Ureter (tissue), 1 donor: Measurements from ENCODE around the gene ERAP2. TPM values are rescaled to one million over a fixed set of nuclear protein-coding genes. Genes with fewer than 3 reads are reported as not detected.
"Not testable (repeated sequence)": the region's sequence is repeated elsewhere in the genome, so short reads cannot be mapped to it uniquely, and the experiment has no call there.

ENCODE experiments used
- DNase-seq: peaks from one replicate; pipeline ENCODE4 v3.0.0-alpha.2; 2020; ENCODE audit warnings: low spot score
- total RNA-seq: library from RNA; stranded (reverse); gene quantifications from one replicate; pipeline ENCODE4 v1.2.4, GENCODE V29; 2023
- donor health status: DM: yes; HTN: yes; CAD: no.

ERAP2 gene
- total RNA-seq, 1 donor from 2014 or later, result 9.2 TPM

GRCh38 chr5:96896276-96896675 is 20.0 kb downstream of the ERAP2 start:
- DNase-seq, result no peak

- no peak for DNase-seq
Observed at GRCh38 chr5:96896806-96897205, 20.5 kb downstream of the ERAP2 start.

DNA sequence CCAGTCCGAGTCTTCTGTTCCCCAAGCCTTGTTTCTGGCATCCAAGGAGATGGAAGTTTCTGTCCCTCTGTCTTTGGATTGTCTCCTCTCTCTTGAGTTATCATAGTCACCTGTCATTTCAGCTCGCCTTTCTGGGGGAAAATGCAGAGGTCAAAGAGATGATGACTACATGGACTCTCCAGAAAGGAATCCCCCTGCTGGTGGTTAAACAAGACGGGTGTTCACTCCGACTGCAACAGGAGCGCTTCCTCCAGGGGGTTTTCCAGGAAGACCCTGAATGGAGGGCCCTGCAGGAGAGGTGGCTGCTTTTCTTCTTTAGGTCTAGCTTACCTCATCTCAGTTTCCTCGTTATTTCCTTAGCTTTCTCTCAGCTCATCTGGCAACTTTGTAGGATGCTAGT is 25.1 kb downstream of the ERAP2 start:
- DNase-seq, result no peak

GRCh38 chr5:96901841-96902240 is 25.5 kb downstream of the ERAP2 start:
- DNase-seq, result no peak

DNA sequence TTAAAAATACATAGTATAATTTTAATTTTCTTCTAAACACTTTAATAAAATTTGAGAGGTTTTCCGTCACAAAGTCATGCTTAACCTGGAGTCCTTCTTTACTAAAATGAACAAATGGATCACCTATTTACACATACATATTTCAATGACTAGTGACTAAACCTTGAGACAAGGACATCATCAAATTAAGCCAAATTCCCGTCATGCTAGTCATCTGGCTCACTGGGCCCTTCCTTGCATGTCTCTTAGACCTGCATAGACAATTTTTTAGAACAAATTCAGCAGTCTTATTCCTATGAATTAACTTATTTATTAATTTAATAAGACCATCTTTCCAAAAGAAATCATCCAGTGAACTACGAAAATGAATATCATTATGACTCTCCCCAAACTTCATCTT is 26.6 kb downstream of the ERAP2 start:
- no peak for DNase-seq

GRCh38 chr5:96903300-96903699 is 27.0 kb downstream of the ERAP2 start:
- no peak for DNase-seq

DNA sequence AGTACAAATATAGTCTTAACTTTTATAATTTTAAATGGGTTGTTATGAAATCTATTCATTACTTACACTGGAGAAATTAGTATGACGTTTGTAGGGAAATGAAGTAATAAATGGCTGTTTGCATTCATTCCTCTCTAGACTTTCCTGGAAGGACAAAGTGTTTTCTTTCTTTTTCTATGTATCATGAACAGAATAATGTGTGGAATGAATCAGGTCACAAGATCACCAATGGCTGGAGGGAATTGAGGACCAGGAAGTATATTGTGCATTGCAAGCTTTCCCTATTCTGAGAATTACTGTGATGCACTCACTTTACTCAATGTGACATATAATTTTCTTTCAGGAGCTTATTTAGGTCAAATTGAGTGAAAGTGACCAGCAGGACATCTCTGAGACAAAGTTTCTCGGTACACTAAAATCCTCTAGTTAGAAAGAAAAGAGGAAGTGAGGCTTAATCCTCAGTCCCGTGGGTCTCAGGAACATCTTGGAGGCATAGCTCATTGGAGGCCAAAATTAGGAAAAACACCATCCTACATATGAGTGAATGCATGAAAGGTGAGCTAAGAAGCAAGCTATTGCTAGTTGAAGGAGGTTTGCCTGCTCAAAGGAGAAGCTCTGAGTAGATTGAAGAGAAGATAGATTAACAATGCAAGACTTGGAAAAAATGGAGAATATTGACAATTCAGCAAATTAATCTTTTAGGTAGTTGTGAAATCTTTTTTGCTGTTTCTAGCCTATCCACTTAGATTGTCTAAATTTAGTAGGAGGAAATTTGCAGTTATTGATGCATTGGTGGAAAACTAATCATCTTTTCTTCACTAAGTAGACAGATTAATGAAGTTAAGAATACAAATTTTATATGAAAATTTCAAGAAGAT is 28.0 kb downstream of the ERAP2 start:
- DNase-seq, result no peak

GRCh38 chr5:96905864-96906263 is 29.6 kb downstream of the ERAP2 start:
- DNase-seq, result no peak

- no peak for DNase-seq
Observed at GRCh38 chr5:96909003-96909402, 32.7 kb downstream of the ERAP2 start.

GRCh38 chr5:96909435-96909834 is 33.1 kb downstream of the ERAP2 start:
- no peak for DNase-seq

DNA sequence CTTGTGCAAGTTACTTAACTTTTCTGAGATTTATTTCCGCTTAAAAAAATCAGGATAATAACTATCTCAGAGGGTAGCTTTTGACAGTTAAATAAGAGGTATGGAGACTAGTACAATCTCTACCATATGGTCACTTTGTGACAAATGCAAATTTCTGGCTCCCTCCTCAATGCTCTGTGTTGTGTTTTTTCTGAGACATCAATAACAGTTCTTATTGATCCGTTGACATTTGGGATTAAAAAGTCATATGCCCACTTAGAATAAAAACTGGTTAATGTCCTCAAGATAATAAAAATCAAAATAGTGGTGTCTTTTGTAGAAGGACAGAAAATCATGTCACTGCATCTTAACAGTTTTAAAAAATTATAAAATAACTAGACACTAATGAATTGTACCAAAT is 34.8 kb downstream of the ERAP2 start:
- no peak for DNase-seq

DNA sequence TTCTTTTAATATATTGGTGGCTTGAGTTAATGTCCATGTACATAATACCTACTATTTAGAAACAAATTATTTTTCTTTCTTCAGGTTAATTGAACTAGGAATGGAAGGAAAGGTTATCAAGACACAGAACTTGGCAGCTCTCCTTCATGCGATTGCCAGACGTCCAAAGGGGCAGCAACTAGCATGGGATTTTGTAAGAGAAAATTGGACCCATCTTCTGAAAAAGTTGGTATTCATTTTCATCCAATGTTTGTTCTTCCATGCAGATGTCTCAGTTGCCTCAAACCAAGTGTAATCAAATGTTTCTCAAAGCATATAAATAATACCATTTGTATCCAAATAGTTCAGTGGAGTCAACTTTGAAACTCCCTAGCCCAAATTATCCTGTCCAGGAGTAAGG is 36.9 kb downstream of the ERAP2 start:
- no peak for DNase-seq

DNA sequence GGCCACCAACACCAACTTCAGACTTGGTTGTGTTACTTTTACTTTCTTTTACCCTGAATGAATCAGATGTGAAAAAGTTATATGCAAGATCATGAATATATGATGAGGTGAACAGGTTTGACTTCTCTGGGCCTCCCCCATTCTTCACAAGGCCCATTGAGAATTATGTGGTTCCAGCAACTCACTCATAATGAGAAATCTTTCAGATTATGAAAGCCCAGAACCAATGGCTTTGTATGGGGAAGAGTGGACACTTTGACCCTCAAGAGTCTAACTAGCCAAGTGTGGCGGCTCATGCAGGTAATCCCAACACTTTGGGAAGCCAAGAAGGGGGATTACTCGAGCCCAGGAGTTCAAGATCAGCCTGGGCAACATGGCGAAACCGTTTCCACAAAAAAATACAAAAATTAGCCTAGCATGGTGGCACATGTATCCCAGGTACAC is 43.5 kb downstream of the ERAP2 start:
- no peak for DNase-seq

- no peak for DNase-seq
Observed at GRCh38 chr5:96920744-96921355, 44.5 kb downstream of the ERAP2 start.

GRCh38 chr5:96922499-96923244 is 46.4 kb downstream of the ERAP2 start:
- DNase-seq, result no peak

- no peak for DNase-seq
Observed at GRCh38 chr5:96924016-96924443, 47.7 kb downstream of the ERAP2 start.

GRCh38 chr5:96926276-96926675 is 50.0 kb downstream of the ERAP2 start:
- DNase-seq, result no peak

- no peak for DNase-seq
Observed at GRCh38 chr5:96927008-96927407, 50.7 kb downstream of the ERAP2 start.

DNA sequence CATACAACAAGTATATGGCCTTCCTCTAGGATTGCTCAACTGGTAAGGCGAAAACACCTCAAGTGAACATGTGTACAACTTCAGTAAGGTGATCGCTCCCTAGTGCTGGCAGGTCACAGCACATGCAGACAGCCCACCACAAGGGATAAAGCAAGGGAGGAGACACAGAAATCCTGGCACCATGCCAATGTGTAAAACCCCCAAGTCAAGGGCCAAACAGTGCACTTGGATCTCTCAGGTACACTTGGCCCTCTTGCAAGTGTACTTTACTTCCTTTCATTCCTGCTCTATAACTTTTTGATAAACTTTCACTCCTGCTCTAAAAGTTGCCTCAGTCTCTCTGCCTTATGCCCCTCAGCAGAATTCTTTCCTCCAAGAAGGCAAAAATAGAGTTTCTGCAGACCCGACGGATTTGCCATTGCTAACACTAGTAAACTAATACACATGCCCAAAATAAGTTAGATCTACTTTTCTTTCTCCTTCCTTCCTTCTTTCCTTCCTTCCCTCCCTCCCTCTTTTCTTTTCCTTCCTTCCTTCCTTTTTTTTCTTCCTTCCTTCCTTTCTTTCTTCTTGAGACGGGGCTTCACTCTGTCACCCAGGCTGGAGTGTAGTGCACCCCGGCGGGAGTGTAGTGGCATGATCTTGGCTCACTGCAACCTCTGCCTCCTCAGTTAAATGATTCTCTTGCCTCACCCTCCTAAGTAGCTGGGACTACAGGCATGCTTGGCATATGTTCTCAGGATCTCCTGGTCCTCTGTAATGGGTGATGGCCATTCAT is 52.8 kb downstream of the ERAP2 start:
- DNase-seq, result no peak

- DNase-seq, result no peak
Observed at GRCh38 chr5:96930058-96930457, 53.8 kb downstream of the ERAP2 start.

GRCh38 chr5:96930589-96930988 is 54.3 kb downstream of the ERAP2 start:
- DNase-seq, result no peak

- not testable (repeated sequence) for DNase-seq
Observed at GRCh38 chr5:96931037-96931436, 54.7 kb downstream of the ERAP2 start.
